Femur (tissue), 1 donor: ENCODE results near the gene GK.
"Not testable (repeated sequence)": the region's sequence is repeated elsewhere in the genome, so short reads cannot be mapped to it uniquely, and the experiment has no call there.

ENCODE experiments used
- DNase-seq: peaks from one replicate; pipeline ENCODE4 v3.0.0-alpha.2; 2017

GK gene

DNA sequence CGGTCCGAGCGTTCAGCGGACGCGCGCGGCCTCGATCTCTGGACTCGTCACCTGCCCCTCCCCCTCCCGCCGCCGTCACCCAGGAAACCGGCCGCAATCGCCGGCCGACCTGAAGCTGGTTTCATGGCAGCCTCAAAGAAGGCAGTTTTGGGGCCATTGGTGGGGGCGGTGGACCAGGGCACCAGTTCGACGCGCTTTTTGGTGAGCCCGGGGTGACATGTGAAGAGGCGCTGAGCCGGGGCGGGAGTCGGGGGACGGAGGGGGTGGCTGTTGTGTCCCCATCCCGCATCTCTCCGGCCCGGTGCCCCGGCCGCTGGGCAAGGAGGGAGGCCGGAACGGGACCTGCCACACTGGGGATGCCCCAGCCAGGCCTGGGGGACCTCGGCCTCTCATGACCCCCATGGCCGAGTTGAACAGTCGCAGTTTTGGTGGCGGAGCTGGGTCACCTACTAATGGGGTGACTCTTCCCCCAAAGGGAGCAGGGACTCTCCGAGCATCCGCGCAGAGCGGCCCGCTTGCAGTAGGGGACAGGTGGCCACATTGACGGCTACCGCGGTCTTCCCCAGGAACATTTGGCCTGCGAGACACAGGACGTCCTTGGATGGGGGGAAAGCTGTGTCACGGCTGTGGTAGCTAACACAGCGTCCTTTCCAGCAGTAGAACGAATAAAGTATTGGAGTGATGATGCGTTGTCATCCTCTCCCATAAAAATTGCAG, at the start of gene GK:
GK (plus strand) TSS at position 9 of the 717 bp plus-strand sequence; CDS start at position 124, 115 bp downstream.
- DNase-seq: peak; percentile 29

DNA sequence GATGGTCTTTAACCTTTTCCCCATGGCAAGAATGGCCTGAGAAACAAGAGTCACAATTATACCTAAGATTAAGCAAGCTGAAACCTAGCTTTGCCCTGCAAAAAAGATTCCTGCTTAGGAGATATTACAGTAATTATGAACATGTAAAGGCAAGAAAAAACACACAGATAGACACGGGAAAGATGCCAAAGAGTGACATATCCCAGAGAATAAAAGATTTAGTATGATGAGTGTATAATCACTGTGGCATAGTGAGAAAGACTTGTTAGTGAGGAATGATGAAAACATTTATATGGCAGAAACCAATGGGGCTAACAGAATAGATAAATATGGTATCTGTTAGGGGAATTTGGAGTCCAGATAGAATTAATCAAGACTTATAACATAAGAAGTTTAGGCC, 46.1 kb upstream of the GK start:
- no peak for DNase-seq

DNA sequence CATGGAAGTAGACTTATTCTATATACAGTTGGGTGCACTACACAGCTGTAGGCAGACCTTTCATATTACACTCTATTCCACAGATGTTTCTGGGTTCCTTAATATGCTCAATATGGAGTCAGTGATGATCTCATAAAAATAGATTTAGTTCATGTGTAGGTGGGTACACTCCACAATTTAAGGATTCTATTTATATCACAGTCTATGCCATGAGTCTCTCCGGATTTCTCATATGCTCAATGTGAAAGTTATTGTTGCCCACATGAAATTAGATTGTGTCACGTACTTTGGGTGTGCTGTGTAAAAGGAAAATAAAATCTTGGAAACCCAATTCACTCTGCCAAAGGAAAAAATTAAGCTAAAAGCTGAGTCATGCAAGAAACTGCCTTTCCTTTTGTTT, 43.2 kb upstream of the GK start:
- DNase-seq: no peak

DNA sequence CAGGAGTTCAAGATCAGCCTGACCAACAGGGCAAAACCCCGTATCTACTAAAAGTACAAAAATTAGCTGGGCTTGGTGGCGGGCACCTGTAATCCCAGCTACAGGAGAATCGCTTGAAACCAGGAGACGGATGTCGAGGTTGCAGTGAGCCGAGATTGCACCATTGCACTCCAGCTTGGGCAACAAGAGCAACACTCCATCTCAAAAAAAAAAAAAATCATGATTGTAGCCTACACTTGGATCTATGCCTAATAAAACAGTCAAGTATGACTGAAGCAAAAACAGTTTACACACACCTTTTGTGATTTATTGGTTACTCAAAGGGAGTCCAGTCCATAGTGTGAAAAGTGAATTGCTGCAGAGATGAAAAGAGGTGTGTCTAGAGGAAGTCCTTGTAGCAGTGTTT, 41.0 kb upstream of the GK start:
- no peak for DNase-seq

DNA sequence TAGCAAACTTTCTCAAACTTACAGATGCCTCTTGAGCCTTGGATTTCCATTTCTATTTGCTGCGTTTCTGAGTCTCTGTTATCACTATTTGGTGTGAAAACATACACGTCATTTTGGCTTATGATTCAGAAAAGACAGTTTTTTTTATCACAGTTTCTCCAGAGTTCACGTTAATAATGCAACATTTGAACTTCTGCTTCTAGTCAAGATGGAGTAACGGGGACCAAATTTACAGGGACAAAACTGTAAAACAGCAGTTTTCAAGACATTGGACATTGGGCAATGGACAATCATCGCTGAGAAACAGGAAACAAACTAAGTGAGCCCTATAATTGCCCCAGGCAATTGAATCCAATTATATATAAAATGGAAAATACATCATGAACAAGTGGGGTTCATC, 39.5 kb upstream of the GK start:
- DNase-seq: no peak

DNA sequence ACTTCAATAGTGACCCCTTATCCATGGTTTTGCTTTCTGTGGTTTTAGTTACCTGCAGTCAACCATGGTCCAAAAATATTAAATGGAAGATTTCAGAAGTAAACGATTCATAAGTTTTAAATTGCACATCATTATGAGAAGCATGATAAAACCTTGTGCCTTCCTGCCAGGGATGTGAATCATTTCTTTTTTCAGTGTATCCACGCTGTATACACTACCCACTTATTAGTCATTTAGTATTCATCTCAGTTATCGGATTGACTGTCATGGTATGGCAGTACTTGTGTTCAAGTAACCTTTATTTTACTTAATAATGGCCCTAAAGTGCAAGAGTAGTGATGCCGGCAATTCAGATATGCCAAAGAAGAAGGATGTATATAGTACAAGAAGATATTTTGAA, 38.0 kb upstream of the GK start:
- no peak for DNase-seq

DNA sequence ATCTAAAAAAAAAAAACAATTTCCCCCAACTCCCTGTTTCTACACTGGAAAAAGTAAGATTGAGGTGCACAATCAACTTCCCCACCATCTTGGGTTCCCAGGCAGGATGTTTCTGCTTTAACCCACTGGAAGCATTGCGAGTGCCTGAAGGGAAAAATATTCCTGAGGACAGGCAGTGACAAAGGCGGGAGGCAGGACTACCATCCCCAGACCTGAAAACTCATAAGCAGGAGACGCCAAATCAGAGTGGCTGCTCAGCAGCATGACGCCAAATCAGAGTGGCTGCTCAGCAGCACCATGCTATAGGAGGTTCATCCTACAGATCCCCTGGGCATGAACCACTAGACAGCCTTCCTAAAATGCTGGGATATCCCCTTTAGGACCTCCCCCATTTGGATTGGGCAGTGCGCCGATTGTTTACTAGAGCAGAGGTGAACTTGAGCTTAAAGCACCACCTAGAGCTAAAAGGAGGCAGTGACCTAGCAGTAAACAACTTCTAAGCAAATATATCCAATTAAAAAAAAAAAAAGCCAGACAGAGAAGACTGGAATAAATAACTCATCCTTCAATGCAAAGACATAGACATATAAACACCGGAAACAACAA, 35.0 kb upstream of the GK start:
- DNase-seq: no peak

DNA sequence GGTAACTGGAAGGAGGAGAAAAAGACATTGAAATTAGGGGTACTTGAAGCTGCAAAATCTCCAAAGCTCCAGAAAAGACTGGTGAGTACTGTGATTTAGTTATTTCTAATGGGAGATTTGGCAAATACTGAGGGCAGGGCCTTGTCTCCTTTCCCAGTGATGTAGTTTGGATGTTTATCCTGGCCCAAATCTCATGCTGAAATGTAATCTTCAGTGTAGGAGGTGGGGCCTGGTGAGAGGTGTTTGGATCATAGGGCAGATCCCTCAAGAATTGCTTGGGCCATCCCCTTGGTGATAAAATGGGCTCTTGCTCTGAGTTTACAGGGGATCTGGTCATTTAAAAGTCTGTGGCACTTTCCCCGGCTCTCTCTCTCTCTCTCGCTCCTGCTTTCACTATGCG, 33.1 kb upstream of the GK start:
- no peak for DNase-seq

DNA sequence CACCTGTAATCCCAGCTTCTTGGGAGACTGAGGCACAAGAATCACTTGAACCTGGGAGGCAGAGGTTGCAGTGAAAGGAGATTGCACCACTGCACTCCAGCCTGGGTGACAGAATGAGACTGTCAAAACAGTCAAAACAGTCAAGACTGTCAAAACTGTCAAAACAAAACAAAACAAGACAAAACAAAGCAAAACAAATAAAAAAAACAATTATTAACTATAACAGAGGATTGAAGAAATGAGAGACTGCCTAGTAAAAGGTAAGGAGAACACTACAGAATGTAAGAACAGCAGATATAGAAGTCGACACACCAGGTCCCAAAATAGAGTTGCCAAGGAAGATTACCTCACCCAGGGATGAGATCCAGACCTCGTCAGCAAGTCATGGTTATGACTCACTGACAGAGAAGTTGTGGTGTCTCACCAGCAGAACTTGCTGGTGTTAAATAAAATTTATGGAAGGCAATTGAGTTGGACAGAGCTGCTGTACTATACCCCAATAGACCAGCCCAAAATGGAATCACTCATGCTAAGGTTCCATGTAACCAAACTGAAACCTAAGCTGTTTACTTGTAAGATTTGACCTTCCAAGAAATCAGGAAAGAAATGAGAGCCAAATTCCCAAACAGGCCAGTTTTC, 32.1 kb upstream of the GK start:
- DNase-seq: peak; percentile 27

DNA sequence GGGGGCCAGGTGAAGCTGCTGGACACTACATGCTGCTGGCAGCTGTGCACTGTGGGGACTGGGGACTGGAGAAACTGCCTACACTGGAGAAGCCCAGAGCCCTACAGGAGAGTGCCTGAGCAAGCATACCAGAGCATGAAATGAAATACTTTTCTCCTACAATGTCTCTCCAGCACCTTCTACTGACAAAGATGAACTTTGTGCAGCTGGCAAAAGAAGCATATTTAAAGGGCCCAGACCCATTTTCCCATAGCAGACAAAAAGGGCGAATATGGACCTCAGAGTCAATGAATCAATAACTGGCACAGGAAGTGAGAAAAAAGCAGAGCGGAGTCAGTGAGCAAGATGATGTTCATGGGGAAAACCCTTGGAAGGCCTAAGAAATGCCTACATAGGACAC, 30.9 kb upstream of the GK start:
- DNase-seq: no peak

DNA sequence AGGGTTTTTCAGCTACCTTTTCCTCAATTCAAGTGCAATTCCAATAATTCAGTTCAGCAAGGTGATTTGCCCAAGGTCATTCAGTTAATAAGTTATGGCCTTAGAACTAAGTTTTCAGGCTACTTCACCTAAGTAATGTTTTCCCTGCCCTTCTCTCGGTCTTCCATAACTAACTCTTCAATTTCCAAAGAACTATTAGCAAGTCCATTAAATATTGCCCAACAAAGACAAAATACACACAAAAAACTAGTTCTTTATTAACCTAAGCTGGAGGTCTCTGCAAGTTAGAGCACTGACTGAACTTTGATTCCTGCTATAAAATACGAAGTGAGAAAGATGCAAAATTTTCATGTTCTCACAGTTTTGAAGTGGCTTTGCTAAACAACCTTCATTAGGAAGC, 26.8 kb upstream of the GK start:
- DNase-seq: no peak

DNA sequence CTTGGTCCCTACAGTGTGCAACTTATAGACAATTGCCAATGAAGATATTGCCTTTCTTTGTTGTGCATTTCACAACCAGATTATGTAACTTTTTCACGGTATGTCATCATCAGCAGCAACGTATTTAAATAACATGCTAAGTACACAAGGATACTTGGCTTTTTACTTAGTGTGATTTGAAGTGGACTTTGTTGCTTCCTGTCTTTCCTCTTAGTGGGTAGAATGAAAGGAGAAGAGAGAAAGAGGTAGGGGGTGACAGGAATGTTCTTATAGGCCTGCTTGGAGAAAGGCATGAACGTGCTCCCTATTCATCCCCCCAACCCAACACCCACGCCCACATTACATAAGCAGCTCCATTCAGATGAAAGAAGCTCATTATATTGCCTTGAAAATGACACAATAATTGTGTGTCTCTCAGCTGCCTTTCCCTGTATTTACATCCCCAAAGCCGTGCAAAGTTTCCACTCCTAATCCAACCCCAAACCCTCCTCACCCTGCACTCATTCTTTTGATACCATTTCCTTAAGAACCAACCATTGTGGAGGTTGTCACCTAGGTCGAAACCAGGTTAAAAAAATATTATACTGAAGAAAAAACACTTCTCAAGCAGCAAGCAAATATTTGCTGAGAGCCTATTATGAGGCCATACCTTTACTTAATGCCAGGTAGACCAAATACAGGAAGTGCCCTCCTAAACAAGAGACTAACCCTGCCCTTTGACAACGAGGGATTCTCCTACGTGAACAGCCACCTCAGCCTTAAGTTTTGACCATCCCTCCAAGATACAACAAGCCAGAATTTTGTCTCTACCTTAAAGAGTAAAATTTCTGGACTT, 25.2 kb upstream of the GK start:
- no peak for DNase-seq

DNA sequence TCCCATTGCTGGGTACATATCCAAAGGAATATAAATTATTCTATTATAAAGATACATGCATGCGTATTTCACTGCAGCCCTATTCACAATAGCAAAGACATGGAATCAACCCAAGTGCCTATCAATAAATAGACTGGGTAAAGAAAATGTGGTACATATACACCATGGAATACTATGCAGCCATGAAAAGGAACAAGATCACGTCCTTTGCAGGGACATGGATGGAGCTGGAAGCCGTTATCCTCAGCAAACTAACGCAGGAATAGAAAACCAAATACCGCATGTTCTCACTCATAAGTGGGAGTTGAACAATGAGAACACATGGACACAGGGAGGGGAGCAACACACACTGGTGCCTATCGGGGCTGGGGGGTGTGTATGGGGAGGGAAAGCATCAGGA, 19.2 kb upstream of the GK start:
- DNase-seq: not testable (repeated sequence)

DNA sequence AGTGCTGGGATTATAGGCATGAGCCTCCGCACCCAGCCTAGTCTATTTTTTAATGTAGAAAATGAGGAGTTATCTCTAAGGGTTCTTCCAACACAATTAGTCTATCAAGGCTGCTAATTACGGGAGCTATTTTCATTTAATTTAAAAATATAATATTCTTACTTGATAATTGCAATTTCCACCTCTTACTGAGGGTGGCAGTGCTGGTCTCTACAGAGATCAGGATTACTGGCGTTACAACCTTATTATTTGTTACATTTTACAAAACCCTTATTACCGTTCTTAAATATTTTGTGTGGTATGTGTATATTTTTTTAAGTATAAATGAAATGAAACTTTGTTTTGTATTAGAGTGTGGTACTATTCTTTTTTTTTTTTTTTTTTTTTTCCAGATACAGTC, 17.6 kb upstream of the GK start:
- no peak for DNase-seq

DNA sequence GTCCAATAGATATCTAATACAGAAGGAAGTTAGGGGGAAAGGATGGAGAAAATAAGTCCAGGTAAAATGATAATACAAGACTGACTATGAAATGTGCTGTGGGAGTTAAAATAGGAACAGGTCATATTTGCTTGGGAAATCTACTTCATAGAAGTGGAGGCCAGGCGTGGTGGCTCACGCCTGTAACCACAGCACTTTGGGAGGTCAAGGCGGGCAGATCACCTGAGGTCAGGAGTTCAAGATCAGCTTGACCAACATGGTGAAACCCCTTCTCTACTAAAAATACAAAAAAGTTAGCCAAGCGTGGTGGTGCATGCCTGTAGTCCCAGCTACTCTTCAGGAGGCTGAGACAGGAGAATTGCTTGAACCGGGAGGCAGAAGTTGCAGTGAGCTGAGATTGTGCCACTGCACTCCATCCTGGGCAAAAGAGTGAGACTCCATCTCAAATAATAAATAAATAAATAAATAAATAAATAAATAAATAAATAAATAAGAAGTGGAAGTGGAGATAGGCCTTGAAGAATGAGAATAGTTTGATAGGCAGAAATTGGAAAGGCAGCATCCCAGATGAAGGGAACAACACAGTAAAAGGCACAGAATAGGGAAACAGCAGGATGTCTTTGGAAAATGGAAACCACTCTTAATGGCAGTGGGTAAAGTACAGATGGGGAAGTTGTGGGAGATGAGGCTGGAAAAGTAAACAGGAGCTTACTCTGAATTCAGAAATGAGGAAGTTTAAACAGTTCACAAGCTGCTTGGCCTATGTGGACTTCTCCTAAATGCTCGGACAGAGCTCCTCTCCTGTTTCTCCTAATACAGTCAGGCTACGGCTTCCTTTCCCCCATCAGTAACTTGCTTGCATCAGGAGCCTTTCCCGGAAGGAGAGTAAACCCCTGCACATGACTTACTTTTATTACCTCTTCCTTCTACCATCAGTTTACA, 15.1 kb upstream of the GK start:
- no peak for DNase-seq

DNA sequence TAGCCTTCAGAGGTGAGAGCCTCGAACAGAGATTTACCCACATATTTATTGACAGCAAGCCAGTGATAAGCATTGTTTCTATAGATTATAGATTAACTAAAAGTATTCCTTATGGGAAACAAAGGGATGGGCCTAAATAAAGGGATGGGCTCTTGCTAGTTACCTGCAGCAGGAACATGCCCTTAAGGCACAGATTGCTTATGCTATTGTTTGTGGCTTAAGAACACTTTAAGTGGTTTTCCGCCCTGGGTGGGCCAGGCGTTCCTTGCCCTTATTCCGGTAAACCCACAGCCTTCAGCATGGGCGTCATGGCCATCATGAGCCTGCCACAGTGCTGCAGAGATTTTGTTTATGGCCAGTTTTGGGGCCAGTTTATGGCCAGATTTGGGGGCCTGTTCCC, 13.5 kb upstream of the GK start:
- not testable (repeated sequence) for DNase-seq

DNA sequence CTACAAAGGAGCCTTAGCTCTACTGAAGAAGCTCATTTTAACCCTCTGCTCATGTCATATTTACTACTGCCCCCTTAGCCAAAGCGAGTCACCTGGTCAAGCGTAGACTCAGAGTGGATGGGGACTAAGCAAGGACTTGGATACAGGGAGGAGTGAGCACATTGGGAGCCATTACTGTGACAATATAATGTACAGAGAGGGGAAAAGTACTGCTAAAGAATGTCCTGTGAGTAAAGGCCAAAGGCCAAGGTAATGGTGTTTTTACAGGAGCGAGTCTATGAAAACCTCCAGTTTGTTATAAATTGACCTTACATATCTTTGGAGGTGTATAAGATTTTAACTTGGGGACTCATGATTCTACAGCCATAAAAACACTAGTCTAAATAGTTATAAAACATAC, 10.6 kb upstream of the GK start:
- no peak for DNase-seq

DNA sequence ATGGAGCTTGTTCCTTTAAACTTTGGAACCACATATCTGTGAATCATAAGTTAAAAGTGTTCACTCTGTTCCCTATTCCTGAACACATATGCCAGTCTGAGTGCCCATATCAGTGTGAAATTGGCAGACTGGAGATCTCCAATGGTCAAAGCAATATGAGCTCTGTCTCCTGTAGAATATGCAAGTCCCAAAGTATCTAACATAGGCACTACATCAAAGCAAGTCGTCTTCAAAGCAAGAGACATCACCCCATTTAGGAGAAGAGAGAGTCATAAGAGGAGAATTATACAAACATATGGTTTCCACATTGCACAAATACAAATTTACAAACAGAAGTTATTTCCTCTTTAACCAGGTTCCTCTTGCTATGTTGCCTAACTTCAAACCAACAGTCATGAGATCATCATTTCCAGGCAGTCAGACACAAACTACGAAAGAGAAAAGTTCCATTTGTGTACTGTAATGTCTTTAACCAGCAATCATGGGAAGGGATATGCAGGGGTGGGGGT, 9.9 kb upstream of the GK start:
- no peak for DNase-seq

DNA sequence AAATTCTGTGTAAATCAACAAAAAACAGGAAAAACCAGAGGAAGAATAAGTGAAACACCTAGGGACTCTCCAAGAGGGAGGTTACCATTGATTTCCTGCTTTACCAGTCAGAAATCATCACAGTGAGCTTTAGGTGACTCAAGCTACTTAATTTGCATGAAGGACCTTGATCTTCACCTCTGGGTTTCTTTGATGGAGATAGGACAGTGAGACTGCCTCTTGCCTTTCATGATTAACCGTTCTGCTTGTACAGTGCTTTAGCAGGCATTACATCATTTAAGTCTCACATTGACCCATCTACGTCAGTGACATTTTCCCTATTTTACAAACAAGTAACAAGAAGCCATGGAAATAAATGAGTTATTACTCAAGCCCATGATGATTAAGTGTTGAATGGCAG, 3.4 kb upstream of the GK start:
- DNase-seq: no peak

DNA sequence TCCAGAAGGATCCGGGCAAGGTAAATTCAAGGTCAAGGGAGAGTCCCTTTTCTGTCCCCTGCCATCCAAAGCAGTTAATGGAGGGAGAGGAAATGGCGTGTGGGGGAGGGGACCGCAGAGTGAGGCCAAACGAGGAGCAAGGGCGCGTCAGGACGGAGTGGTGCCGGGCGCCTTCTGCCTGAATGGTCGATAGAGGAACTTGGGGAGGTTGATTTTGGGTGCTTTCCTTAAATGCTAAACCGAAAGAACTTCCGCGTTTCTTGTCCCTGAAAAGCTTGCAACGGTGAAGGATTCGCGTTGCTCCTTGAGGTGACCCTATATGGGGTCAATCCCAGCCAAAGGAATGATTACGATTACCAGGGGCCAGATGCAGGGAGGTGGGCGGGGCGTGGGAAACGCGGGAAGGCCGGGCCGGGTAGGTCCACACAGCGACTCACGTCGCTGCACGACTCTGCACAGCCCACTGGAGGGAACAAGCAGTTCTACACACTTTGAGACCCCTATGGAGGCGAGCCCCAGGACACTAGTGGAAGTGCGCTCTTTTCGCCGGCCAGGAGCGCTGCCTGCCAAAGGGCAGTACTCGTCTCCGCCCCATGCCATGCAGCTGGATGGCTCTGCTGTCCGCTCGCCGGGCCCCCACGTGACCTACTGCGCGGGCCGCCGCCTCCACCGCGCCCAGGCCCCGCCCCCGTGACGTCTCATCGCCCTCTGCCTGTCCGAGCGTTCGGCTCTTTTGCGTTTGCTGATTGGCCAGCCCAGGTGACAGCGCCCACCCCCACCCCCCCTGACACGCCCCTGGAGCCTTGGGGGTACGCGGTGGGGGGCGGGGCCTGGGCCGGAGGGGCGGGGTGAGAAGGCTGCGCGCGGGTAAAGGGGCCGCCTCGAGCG, 452 bp upstream of the GK start:
- peak; percentile 97 for DNase-seq

DNA sequence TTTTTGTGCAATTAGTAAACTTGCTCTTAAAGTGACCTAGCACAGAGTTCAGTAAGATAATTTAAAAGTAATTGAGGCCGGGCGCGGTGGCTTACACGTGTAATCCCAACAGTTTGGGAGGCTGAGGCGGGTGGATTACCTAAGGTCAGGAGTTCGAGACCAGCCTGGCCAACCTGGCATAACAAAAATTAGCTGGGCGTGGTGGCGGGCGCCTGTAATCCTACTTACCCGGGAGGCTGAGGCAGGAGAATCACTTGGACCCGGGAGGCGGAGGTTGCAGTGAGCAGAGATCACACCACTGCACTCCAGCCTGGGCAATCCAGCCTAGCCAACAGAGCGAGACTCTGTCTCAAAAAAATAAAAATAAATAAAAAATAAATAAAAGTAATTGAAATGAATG, 1.2 kb downstream of the GK start:
- DNase-seq: not testable (repeated sequence)
